ENCODE results near the gene TGFBRAP1.

The TGFBRAP1 gene

GRCh38 chr2:105371156-105371555 is 41.6 kb upstream of the TGFBRAP1 start:
- ChIA-PET POLR2A (no interaction called here), CTCF (interaction anchor here (1.0 kb wide), 1 partner anchor 33 kb away, joined by 3 read pairs; no protein-coding TSS in a partner anchor)
- no peak for TF ChIP-seq SUZ12 (IDR thresholded peaks at IDR 0.05)
- no peak for TF ChIP-seq LEF1 (IDR thresholded peaks at IDR 0.05; ENCODE audit: borderline replicate concordance)
- TF ChIP-seq ZNF384 (IDR thresholded peaks at IDR 0.05), result no peak
- TF ChIP-seq ELF4 (IDR thresholded peaks at IDR 0.05), result no peak
- TF ChIP-seq SP1 (IDR thresholded peaks at IDR 0.05), result no peak
- no peak for TF ChIP-seq HDGF (IDR thresholded peaks at IDR 0.05; ENCODE audit: borderline replicate concordance)
- TF ChIP-seq FOXM1 (IDR thresholded peaks at IDR 0.05; ENCODE audit: borderline replicate concordance), result no peak
- no peak for TF ChIP-seq ARNT (IDR thresholded peaks at IDR 0.05)
- no peak for TF ChIP-seq PKNOX1 (IDR thresholded peaks at IDR 0.05)
- no peak for TF ChIP-seq FOXA1 (IDR thresholded peaks at IDR 0.05)
- no peak for TF ChIP-seq TARDBP (IDR thresholded peaks at IDR 0.05)
- TF ChIP-seq BHLHE40 (IDR thresholded peaks at IDR 0.05; ENCODE audit: borderline replicate concordance), result no peak
- TF ChIP-seq NFRKB (IDR thresholded peaks at IDR 0.05), result no peak

DNA sequence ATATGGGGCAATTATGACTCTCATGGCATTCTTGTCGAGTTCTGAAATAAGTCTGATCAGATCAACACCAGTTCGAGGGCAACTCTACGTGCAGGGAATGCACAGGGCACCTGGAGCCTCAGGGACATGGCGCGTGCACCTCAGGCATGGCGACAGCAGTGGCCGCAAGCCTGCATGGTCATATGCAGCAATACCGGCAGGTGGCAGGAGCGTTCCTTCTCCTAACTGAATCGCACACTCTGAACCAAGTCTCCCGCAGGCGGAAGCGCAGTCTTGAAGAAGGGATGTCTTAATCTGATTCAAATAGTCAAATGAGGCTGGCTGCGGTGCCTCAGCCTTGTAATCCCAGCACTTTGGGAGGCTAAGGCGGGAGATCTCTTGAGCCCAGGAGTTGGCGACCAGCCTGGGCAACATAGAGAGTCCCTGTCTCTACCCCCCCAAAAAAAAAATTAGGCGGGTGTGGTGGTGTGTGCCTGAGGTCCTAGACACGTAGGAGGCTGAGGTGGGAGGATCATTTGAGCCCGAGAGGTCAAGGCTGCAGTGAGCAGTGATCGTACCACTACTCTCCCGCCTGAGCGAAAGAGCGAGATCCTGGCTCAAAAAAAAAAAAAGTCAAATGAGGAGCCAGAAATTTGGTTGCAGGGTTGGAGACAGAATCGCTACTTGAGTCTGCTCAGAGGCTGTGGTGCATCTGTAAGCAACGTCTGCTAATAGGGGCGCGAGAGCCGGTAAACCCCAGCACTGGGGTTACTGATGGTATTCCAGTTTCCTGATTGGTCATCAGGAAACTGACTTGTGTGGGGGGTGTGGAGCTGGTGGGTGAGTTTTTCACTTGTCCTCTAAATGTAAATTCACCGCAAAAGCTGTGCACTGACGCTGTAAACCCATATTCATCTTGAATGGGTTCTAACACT is 40.5 kb upstream of the TGFBRAP1 start:
- peak; percentile 85 for DNase-seq (ENCODE audit: extremely low spot score)
- ChIA-PET CTCF (interaction anchor here (1.2 to 1.6 kb wide), 2 partner anchors 9 to 151 kb away, joined by 3 to 13 read pairs; no protein-coding TSS in a partner anchor), POLR2A (no interaction called here)
- TF ChIP-seq PKNOX1 (IDR thresholded peaks at IDR 0.05) (no peak), BHLHE40 (IDR thresholded peaks at IDR 0.05; ENCODE audit: borderline replicate concordance) (no peak), CTBP1 (IDR thresholded peaks at IDR 0.05; ENCODE audit: borderline replicate concordance) (no peak), NFRKB (IDR thresholded peaks at IDR 0.05) (no peak), ARNT (IDR thresholded peaks at IDR 0.05) (no peak), ZNF384 (IDR thresholded peaks at IDR 0.05) (no peak), FOXM1 (IDR thresholded peaks at IDR 0.05; ENCODE audit: borderline replicate concordance) (no peak), SP1 (IDR thresholded peaks at IDR 0.05) (no peak), ELF4 (IDR thresholded peaks at IDR 0.05) (no peak), FOXK2 (IDR thresholded peaks at IDR 0.05) (no peak), HDGF (IDR thresholded peaks at IDR 0.05; ENCODE audit: borderline replicate concordance) (no peak), LEF1 (IDR thresholded peaks at IDR 0.05; ENCODE audit: borderline replicate concordance) (no peak)

More at GRCh38 chr2:105371156-105371555, 41.6 kb upstream of the TGFBRAP1 start:
- no peak for DNase-seq (ENCODE audit: extremely low spot score)

GRCh38 chr2:105368759-105369408 is 39.3 kb upstream of the TGFBRAP1 start:
- CTCF ChIA-PET, result interaction anchor here (1.2 to 2.3 kb wide), 3 partner anchors 10 to 152 kb away, joined by 3 to 13 read pairs (median 6); no protein-coding TSS in a partner anchor
- DNase-seq (ENCODE audit: extremely low spot score), result no peak
- POLR2A ChIA-PET, result no interaction called here
- TF ChIP-seq CTBP1 (IDR thresholded peaks at IDR 0.05; ENCODE audit: borderline replicate concordance) (no peak), TARDBP (IDR thresholded peaks at IDR 0.05) (no peak), LEF1 (IDR thresholded peaks at IDR 0.05; ENCODE audit: borderline replicate concordance) (no peak), FOXM1 (IDR thresholded peaks at IDR 0.05; ENCODE audit: borderline replicate concordance) (no peak), HDGF (IDR thresholded peaks at IDR 0.05; ENCODE audit: borderline replicate concordance) (no peak), FOXK2 (IDR thresholded peaks at IDR 0.05) (no peak), ZNF384 (IDR thresholded peaks at IDR 0.05) (no peak), BHLHE40 (IDR thresholded peaks at IDR 0.05; ENCODE audit: borderline replicate concordance) (no peak), ELF4 (IDR thresholded peaks at IDR 0.05) (no peak), PKNOX1 (IDR thresholded peaks at IDR 0.05) (no peak), NFRKB (IDR thresholded peaks at IDR 0.05) (no peak)

DNA sequence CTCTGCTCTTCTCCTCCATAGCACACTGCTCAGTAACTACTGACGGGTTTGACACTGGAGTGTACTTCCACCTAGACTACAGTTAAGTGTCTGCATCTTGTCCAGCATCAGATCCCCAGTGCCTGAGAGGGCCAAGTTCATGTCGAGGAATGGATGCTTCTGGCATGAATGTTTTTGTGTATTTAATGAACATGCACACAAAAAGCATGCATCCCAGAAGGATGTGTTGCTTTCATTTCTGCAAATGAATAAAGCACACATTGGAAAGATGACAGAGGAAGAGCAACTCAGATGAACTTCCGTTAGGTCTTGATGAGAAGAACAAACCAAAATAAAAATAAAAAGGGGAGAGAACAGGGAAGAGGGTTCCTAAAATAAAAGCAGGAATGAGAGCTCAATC is 35.7 kb upstream of the TGFBRAP1 start:
- no peak for DNase-seq (ENCODE audit: extremely low spot score)
- POLR2A ChIA-PET, result no interaction called here
- CTCF ChIA-PET, result interaction anchor here (0.6 to 1.0 kb wide), 2 partner anchors 105 to 156 kb away, joined by 4 to 5 read pairs; no protein-coding TSS in a partner anchor
- TF ChIP-seq SUZ12 (IDR thresholded peaks at IDR 0.05) (no peak), ZNF384 (IDR thresholded peaks at IDR 0.05) (no peak), CTBP1 (IDR thresholded peaks at IDR 0.05; ENCODE audit: borderline replicate concordance) (no peak), BHLHE40 (IDR thresholded peaks at IDR 0.05; ENCODE audit: borderline replicate concordance) (no peak), FOXA1 (IDR thresholded peaks at IDR 0.05) (no peak), SP1 (IDR thresholded peaks at IDR 0.05) (no peak), HDGF (IDR thresholded peaks at IDR 0.05; ENCODE audit: borderline replicate concordance) (no peak), FOXM1 (IDR thresholded peaks at IDR 0.05; ENCODE audit: borderline replicate concordance) (no peak), FOXK2 (IDR thresholded peaks at IDR 0.05) (no peak), L3MBTL2 (conservative IDR thresholded peaks at IDR 0.05) (no peak)

DNA sequence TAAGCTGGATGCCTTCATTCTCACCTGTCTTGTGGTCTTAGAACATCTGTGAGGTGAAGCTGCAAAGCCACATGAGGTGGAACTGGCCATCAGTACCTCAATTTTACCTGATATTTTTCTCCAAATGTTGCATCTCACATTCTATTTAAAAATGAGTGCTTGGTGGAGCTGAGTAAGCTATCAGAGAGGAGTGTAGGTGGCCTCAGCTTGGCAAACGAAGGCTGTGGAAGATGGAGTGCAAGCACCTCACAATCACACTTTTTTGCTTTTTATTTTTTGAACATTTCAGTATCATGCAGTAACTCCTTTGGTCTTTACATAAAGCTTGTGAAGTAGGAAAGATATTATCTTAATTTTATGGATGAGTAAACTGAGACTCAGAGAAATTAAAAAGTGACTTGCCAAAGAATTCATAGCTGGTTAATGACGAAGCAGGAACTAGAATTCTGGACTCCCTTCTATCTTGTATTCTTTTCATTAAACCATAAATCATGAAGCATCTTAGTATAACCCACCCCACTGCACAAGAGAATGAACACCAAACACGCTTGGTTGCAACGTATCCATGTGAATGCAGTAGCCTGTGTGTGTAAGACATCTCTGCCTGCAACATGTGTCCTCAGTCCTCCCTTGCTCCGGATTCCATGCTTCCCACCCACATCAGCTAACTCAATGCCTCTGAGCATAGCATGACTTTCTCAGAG is 35.1 kb upstream of the TGFBRAP1 start:
- CTCF ChIA-PET, result interaction anchor here (0.6 to 1.0 kb wide), 2 partner anchors 106 to 157 kb away, joined by 4 to 5 read pairs; no protein-coding TSS in a partner anchor
- POLR2A ChIA-PET, result no interaction called here
- no peak for TF ChIP-seq SP1 (IDR thresholded peaks at IDR 0.05)
- no peak for TF ChIP-seq ZNF384 (IDR thresholded peaks at IDR 0.05)
- no peak for TF ChIP-seq TARDBP (IDR thresholded peaks at IDR 0.05)
- TF ChIP-seq SUZ12 (IDR thresholded peaks at IDR 0.05), result no peak
- TF ChIP-seq CTBP1 (IDR thresholded peaks at IDR 0.05; ENCODE audit: borderline replicate concordance), result no peak
- TF ChIP-seq FOXK2 (IDR thresholded peaks at IDR 0.05), result no peak
- TF ChIP-seq NFRKB (IDR thresholded peaks at IDR 0.05), result no peak
- TF ChIP-seq ELF4 (IDR thresholded peaks at IDR 0.05), result no peak
- TF ChIP-seq FOXM1 (IDR thresholded peaks at IDR 0.05; ENCODE audit: borderline replicate concordance), result no peak
- no peak for TF ChIP-seq PKNOX1 (IDR thresholded peaks at IDR 0.05)
- no peak for TF ChIP-seq HDGF (IDR thresholded peaks at IDR 0.05; ENCODE audit: borderline replicate concordance)
- no peak for TF ChIP-seq ARNT (IDR thresholded peaks at IDR 0.05)
- no peak for TF ChIP-seq L3MBTL2 (conservative IDR thresholded peaks at IDR 0.05)
- TF ChIP-seq LEF1 (IDR thresholded peaks at IDR 0.05; ENCODE audit: borderline replicate concordance), result no peak
- TF ChIP-seq BHLHE40 (IDR thresholded peaks at IDR 0.05; ENCODE audit: borderline replicate concordance), result no peak
- TF ChIP-seq FOXA1 (IDR thresholded peaks at IDR 0.05), result no peak
- DNase-seq (ENCODE audit: extremely low spot score), result no peak

Measured in HEK293T (cell line).